Neural progenitor cell (in vitro differentiated cells): ENCODE measurements around the gene HES6.

Source experiments
- EZH2 ChIP-seq: fragments of 200-600 bp; sonication (generic); IDR thresholded peaks from 2 replicates; pipeline ENCODE4 v1.6.1; 2017; ENCODE audit warnings: antibody characterized with exemption, mild to moderate bottlenecking, moderate library complexity
- EZH2phosphoT487 ChIP-seq: fragments of 200-600 bp; sonication (generic); IDR thresholded peaks from 2 replicates; pipeline ENCODE4 v1.6.1; 2017; ENCODE audit warnings: antibody characterized with exemption
- TF ChIP-seq, protein P1 (sequence below): fragments of 200-600 bp; sonication (generic); IDR thresholded peaks from 2 replicates; pipeline ENCODE4 v1.5.1; 2017; ENCODE audit warnings: antibody characterized with exemption, mild to moderate bottlenecking

DNA sequence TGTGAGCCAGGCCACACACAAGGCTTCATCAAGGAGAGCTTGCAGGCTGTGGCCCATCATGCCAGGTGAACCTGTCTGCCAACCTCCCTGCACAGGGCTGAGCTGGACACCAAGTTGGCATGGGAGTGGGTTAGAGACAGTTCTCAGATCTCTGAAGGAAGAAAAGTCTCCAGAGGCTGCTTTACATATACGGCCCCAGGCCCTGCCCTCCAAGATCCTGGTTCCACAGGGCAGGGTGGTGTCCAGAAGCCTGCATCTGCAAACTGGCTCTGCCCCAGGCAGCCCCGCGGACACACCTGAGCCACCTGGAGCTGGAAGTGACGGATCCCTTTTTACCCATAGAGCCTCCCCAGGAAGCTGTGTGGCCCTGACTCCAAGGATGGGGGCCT is 24.2 kb upstream of the HES6 start:
- TF ChIP-seq, protein P1, sequence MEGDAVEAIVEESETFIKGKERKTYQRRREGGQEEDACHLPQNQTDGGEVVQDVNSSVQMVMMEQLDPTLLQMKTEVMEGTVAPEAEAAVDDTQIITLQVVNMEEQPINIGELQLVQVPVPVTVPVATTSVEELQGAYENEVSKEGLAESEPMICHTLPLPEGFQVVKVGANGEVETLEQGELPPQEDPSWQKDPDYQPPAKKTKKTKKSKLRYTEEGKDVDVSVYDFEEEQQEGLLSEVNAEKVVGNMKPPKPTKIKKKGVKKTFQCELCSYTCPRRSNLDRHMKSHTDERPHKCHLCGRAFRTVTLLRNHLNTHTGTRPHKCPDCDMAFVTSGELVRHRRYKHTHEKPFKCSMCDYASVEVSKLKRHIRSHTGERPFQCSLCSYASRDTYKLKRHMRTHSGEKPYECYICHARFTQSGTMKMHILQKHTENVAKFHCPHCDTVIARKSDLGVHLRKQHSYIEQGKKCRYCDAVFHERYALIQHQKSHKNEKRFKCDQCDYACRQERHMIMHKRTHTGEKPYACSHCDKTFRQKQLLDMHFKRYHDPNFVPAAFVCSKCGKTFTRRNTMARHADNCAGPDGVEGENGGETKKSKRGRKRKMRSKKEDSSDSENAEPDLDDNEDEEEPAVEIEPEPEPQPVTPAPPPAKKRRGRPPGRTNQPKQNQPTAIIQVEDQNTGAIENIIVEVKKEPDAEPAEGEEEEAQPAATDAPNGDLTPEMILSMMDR, result no peak
- TF ChIP-seq EZH2 (no peak), EZH2phosphoT487 (no peak)
